RWPE2 (cell line): Measurements from ENCODE around the gene OR14J1.
"Not testable (repeated sequence)": the region's sequence is repeated elsewhere in the genome, so short reads cannot be mapped to it uniquely, and the experiment has no call there.

Experiments used
- ATAC-seq: fragments of 200-7000 bp; cut with Tn5 transposase; 3 replicates; pipeline ENCODE4 v1.9.1; 2021; ENCODE audit warnings: low read depth
- DNase-seq: peaks from one replicate; pipeline ENCODE4 v3.0.0-alpha.2; 2020; ENCODE audit warnings: low spot score
- H3K27ac ChIP-seq: fragments of 450-650 bp; 2 replicates; pipeline ENCODE4 v1.5.1; 2017; ENCODE audit warnings: mild to moderate bottlenecking; ENCODE audit not compliant: poor library complexity, severe bottlenecking
- H3K27me3 ChIP-seq: fragments of 250-450 bp; sonication (Bioruptor Pico); 2 replicates; pipeline ENCODE4 v1.5.1; 2021; ENCODE audit warnings: mild to moderate bottlenecking, moderate library complexity; ENCODE audit not compliant: insufficient read depth, poor library complexity, severe bottlenecking
- H3K36me3 ChIP-seq: fragments of 250-450 bp; sonication (Bioruptor Pico); 2 replicates; pipeline ENCODE4 v1.5.1; 2020; ENCODE audit warnings: low read depth, mild to moderate bottlenecking, moderate library complexity
- H3K4me1 ChIP-seq: fragments of 250-450 bp; sonication (Bioruptor Pico); 2 replicates; pipeline ENCODE4 v1.5.1; 2021; ENCODE audit warnings: mild to moderate bottlenecking, moderate library complexity; ENCODE audit not compliant: insufficient read depth, poor library complexity, severe bottlenecking
- H3K4me3 ChIP-seq: fragments of 250-450 bp; sonication (Bioruptor Pico); 2 replicates; pipeline ENCODE4 v1.5.1; 2021; ENCODE audit warnings: mild to moderate bottlenecking, moderate library complexity; ENCODE audit not compliant: severe bottlenecking
- H3K9me3 ChIP-seq: fragments of 250-450 bp; sonication (Bioruptor Pico); 2 replicates; pipeline ENCODE4 v1.5.1; 2021; ENCODE audit warnings: mild to moderate bottlenecking, moderate library complexity; ENCODE audit not compliant: severe bottlenecking
- CTCF ChIP-seq: fragments of 450-650 bp; IDR thresholded peaks from one replicate; pipeline ENCODE4 v1.5.1; 2017; ENCODE audit warnings: mild to moderate bottlenecking, moderate library complexity; ENCODE audit not compliant: poor library complexity, severe bottlenecking

OR14J1 gene

DNA sequence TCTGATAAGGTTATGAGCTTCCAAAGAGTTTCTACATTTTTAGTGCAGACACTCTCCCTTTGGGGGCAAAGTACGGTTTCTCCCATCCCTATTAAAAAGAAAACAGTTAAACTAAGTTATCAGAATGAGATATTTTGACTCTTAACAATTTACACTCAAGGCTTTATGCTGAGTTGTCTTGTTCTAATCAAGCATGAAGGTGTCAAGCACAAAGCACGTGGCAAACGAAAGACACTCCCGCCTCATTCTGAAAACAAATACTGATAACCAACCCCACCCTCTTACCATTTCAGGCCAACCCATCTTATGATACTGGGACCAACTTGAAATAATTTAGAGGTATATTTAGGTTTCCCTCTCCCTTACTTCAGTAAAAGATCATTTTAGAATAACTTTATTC lies 24.3 kb downstream of the OR14J1 start:
- Histone ChIP-seq H3K36me3 (no peaks in the 10 kb centered on the region), H3K27ac (no peak overlapping the region), H3K9me3 (no peaks in the 10 kb centered on the region), H3K4me3 (no peak overlapping the region), H3K4me1 (no peaks in the 10 kb centered on the region), H3K27me3 (no peaks in the 10 kb centered on the region)
- TF ChIP-seq CTCF, result no peak
- ATAC-seq, result no peak
- DNase-seq, result no peak

GRCh38 chr6:29332676-29333075 lies 31.2 kb downstream of the OR14J1 start:
- Histone ChIP-seq H3K27ac (no peak overlapping the region), H3K27me3 (no peaks in the 10 kb centered on the region), H3K36me3 (no peaks in the 10 kb centered on the region), H3K4me3 (no peak overlapping the region), H3K9me3 (no peaks in the 10 kb centered on the region), H3K4me1 (no peaks in the 10 kb centered on the region)
- no peak for TF ChIP-seq CTCF
- DNase-seq (no peak), ATAC-seq (no peak)

GRCh38 chr6:29336269-29336668 lies 34.8 kb downstream of the OR14J1 start:
- no peak overlapping the region for H3K4me3 ChIP-seq

GRCh38 chr6:29345380-29345779 lies 43.9 kb downstream of the OR14J1 start:
- ATAC-seq (no peak), DNase-seq (no peak)
- H3K9me3 ChIP-seq, result no peaks in the 10 kb centered on the region

More at GRCh38 chr6:29336269-29336668, 34.8 kb downstream of the OR14J1 start:
- Histone ChIP-seq H3K36me3 (no peaks in the 10 kb centered on the region), H3K4me1 (no peaks in the 10 kb centered on the region), H3K27me3 (no peaks in the 10 kb centered on the region), H3K27ac (no peak overlapping the region), H3K9me3 (no peaks in the 10 kb centered on the region)
- ATAC-seq (no peak), DNase-seq (no peak)
- TF ChIP-seq CTCF, result no peak

GRCh38 chr6:29349348-29349747 lies 47.8 kb downstream of the OR14J1 start:
- not testable (repeated sequence) for ATAC-seq, H3K9me3 ChIP-seq

More at GRCh38 chr6:29345380-29345779, 43.9 kb downstream of the OR14J1 start:
- Histone ChIP-seq H3K27me3 (peaks cover 4% of the 10 kb centered on the region), H3K4me1 (no peaks in the 10 kb centered on the region), H3K36me3 (no peaks in the 10 kb centered on the region), H3K27ac (no peak overlapping the region), H3K4me3 (no peak overlapping the region)
- no peak for TF ChIP-seq CTCF

DNA sequence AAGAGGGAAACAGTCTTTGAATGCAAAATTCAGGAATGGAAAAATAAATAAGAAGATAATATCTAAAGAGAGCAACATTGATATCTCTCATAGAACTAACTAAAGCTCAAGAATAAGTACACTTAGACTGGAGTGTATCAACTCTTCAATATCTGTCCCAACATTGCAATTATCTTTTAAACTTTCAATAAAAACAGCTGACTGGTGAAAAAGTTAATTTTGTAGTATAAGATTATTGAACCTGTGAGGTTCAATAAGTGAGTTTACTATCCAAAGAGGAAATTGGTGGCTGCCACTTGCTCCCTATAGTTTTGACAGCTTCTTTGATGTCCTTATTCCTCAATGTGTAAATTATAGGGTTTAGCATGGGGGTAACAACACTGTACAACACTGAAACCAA lies 53.5 kb downstream of the OR14J1 start:
- no peak for TF ChIP-seq CTCF
- Histone ChIP-seq H3K4me1 (no peaks in the 10 kb centered on the region), H3K27me3 (no peaks in the 10 kb centered on the region), H3K4me3 (no peak overlapping the region), H3K27ac (no peak overlapping the region), H3K9me3 (no peaks in the 10 kb centered on the region), H3K36me3 (no peaks in the 10 kb centered on the region)
- DNase-seq (no peak), ATAC-seq (no peak)

More at GRCh38 chr6:29349348-29349747, 47.8 kb downstream of the OR14J1 start:
- not testable (repeated sequence) for H3K27me3 ChIP-seq, H3K4me1 ChIP-seq, DNase-seq, H3K36me3 ChIP-seq, H3K27ac ChIP-seq, H3K4me3 ChIP-seq
